ENCODE measurements around the gene GNB4.

The GNB4 gene

GRCh38 chr3:179369621-179370020 lies 81.6 kb downstream of the GNB4 start:
- no peak for DNase-seq (ENCODE audit: low read depth in 4 of 4, low spot score in 1 of 4)

- DNase-seq (ENCODE audit: low read depth in 4 of 4, low spot score in 1 of 4): no peak
Observed at GRCh38 chr3:179363332-179363731, 87.9 kb downstream of the GNB4 start.

GRCh38 chr3:179355996-179356395 lies 95.3 kb downstream of the GNB4 start:
- DNase-seq (ENCODE audit: low read depth in 4 of 4, low spot score in 1 of 4): no peak

GRCh38 chr3:179348325-179349013 lies 102.8 kb downstream of the GNB4 start:
- no peak for DNase-seq (ENCODE audit: low read depth in 4 of 4, low spot score in 1 of 4)

- DNase-seq (ENCODE audit: low read depth in 4 of 4, low spot score in 1 of 4): peak; percentile 62 to 84 (median 73)
Observed at GRCh38 chr3:179347345-179348194, 103.7 kb downstream of the GNB4 start, which contains the start of gene MFN1. TSS of gene MFN1 (plus strand) at chr3:179347709. CDS start at chr3:179348852, 1,143 bp downstream.
